NCI-H1436 treated with DMSO at 0.1 percent for 48 hours (cell line): Measurements from ENCODE around the gene MCC.
"Not testable (repeated sequence)": the region's sequence is repeated elsewhere in the genome, so short reads cannot be mapped to it uniquely, and the experiment has no call there.

Experiments used
- DNase-seq: peaks from one replicate; lab custom pipeline; 2025; lab: John Stamatoyannopoulos, UW

Gene MCC

DNA sequence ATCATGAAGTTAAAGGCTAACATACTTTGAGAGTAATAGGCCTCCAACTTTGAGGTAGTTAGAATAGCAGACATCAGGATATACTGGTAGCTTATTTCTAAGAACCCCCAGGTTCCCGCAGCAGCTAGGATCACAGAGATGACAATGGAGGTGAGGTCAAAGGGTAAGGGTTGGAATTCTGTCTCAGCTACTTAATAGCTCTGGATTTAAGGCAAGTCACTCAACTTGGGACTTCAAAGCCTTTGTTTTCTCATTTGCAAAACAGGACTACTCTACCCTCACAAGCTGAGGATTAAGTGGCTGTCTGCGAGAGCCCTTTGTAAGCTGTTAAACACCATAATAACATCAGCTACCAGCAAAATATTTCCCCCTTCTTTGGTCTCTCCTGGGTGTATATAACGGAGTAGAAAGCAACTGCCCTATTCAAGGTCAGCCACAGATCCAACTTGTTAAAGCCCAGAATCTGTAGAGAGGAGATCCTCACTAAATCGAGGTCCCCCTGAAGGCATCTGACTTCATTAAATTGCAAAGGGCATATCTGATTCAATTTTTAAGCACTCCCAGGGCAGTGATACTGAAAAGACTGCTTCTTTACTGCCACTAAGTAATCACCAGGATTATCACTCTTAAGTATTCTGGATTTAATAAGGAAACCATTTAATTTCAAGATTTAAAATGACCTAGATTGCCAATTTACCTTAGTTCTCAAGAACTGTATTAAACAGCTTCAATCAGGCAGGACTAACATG lies 407.0 kb downstream of the MCC start:
- DNase-seq: no peak

DNA sequence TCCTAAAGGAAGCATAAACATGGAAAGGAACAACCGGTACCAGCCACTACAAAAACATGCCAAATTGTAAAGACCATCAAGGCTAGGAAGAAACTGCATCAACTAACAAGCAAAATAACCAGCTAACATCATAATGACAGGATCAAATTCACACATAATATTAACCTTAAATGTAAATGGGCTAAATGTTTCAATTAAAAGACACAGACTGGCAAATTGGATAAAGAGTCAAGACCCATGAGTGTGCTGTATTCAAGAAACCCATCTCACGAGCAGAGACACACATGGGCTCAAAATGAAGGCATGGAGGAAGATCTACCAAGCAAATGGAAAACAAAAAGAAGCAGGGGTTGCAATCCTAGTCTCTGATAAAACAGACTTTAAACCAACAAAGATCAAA lies 411.6 kb downstream of the MCC start:
- not testable (repeated sequence) for DNase-seq

DNA sequence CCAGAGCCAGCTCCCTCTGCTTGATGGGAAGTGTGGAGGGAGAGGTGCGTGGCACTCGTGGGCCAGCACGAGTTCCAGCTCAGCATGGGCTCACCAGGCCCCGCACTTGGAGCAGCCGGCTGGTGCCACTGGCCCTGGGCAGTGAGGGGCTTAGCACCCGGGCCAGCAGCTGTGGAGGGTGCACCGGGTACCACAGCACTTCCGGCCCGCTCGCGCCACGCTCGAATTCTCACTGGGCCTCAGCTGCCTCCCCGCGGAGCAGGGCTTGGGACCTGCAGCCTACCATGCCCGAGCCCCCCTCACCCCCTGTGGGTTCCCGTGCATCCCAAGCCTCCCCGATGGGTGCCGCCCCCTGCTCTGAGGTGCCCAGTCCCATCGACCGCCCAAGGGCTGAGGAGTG lies 413.2 kb downstream of the MCC start:
- no peak for DNase-seq

DNA sequence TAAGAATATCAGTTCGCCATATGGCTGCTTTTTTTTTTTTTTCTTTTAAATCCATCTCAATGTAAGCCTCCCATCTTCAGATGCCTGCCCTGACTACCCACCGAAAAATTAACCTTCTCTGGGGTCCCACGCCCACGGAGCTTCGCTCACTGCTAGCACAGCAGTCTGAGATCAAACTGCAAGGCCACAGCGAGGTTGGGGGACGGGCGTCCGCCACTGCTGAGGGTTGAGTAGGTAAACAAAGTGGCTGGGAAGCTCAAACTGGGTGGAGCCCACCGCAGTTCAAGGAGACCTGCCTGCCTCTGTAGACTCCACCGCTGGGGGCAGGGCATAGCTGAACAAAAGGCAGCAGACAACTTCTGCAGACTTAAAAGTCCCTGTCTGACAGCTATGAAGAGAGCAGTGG lies 414.6 kb downstream of the MCC start:
- DNase-seq: not testable (repeated sequence)

DNA sequence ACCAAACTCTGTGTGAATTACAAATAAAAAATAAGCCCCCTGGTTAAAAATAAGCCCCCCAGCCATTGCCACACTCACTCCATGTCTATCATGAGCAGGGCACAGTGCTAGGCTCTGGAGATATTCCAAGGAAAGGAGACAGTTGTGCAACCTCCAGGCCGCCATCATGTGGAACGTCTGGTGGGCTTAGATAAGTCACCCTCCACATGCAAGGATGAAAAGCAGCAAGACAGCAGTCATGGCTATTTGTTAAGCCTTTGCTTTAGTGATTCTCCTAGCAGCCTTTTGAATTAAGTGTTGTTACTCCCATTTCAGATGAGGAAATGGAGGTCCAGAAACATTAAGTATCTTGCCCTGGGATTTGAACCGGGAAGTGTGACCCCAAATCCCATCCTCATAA lies 416.9 kb downstream of the MCC start:
- DNase-seq: no peak

DNA sequence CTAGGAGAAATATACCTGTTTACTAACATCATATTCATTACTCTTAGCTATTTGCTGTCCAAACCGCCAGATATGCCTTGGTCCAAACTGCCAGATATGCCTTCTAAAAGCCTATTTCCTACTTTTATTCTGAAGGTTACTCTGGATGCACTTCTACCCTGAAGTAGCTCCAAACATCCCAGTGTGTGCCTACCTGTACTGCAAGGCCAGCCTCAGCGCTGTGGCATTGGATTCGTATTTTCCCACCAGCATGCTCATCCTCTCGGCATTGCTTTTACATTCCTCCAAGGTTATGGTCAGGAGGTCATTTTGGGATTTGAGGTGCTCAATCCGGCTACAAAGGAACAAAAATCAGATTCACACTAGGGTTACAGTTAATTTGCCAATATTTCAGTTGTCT lies 417.4 kb downstream of the MCC start:
- no peak for DNase-seq

DNA sequence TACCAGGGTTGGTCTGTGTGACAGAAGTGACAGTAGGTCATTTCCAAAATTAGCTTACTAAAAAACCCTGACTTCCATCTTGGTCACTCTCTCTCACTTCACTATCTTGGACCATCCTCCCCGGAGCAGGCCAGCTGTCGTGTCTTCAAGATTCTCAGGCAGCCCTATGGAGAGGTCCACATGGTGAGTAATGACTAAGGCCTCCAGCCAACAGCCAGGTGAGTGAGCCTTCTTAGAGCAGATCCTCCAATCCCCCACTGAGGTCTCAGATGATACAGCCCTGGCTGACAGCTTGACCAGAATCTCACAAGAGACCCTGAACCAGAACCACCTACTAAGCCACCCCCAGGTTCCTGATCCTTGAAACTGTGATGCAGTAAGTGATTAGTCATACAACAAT lies 419.7 kb downstream of the MCC start:
- no peak for DNase-seq

DNA sequence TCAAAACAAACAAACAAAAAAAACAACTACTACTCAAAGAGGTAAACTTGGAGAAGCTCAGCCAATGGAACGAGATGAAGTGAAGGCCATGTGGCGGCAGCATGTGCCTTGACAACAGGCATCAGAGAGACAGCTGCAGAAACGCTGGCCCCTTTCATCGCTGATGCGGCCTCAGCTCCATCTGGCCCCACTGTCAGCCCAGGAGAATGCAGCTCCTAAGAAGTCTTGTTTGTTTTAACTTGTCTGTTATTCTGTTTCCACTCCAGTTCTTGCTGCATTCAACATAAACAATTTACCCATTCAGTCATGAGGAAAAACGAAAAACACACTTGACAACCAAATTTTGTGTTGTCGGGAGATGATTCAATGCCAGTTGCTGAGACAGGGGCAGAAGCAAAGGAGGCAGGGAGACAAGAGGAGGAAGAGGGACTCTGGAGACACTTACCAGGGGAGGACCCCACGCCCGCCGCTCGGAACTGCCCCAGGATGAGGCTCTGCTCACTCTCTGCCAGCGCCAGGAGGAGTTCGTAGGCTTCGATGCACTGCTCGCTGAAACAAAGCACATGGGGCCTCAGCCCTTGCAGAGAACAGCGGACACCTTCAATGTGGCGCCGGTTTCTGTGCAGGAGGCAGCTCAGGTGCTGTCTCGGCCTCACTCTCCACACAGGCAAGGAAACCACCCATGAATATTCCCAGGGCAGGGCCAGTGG lies 420.5 kb downstream of the MCC start:
- no peak for DNase-seq

DNA sequence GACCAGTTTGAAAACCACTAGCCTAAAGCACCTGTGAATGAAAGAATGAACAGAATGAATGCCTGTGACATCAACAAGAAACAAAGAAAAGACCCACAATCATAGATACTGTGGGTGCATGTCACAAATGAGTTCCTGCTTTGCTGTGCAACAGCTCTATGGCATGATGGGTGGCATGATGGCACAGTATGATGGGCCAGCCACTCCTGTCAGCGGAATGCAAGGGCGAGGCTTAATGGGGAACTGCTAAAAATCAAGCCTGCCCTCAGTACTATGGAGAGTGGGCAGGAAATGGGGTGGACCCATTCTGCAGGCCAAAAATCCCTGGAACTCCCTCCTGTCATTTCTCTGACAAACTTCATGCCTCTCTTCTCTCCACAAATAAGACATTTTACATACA lies 422.6 kb downstream of the MCC start:
- no peak for DNase-seq

DNA sequence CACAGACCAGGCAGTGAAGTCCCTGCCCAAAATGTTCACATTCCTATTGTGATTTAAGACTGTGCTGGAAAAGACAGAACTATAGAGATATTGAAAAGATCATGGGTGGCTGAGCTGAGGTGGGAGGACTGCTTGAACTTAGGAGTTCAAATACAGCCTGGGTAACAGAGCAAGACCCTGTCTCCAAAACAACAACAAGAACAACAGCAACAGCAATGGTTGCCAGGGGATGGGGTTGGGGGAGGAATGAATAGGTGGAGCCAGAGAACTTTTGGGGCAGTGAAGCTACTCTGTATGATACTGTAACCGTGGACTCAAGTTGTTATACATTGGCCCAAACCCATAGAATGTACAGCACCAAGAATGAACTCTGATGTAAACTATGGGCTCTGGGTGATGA lies 423.4 kb downstream of the MCC start:
- no peak for DNase-seq

DNA sequence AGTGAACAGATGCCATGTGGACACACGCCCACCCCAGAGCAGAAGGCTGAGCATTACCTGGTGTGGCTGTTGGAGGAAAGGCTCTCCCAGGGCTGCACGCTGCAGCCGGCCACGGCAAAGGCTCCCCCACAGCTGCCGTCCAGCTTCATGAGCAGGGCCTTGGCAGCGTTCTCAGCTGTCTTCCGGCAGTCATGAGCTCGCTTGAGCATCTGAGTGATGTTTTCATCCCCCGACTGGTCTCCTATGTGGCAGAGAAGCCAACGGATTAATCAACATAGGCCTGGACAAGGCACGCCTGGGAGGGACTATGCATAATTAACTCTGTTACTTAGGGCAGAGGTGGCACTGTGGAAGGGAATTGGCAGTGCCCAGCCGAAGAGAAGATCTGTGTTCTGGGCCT lies 424.3 kb downstream of the MCC start:
- DNase-seq: no peak

DNA sequence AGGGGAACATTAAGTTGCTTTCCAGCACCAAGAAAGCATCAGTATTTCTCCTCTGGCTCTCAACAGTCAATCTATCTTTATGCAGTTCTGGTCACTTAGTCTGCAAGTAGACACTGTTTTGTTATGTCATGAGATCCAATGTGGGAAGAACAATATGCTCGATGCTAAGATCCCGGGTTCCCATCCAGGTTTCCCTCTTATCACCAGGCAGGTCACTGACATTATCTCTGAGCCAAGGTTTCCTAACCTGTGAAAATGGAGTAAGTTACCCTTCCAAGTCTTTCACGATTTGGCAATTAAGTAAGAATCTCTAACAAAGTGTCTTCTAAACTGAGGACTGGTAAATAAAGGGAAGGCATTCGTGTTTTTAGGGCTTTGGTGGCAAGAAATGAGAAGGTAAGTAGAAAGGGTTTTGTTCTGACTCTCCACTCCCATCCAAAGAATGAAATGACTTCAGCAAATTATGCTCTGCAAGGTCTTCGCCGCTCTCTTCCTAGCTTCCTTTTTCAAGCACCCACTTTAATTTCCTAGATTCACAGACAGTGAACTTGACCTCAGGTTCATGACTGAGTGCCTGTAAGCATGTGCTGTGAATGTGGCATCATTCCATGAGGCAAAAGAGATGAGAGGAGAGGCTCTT lies 425.3 kb downstream of the MCC start:
- no peak for DNase-seq

DNA sequence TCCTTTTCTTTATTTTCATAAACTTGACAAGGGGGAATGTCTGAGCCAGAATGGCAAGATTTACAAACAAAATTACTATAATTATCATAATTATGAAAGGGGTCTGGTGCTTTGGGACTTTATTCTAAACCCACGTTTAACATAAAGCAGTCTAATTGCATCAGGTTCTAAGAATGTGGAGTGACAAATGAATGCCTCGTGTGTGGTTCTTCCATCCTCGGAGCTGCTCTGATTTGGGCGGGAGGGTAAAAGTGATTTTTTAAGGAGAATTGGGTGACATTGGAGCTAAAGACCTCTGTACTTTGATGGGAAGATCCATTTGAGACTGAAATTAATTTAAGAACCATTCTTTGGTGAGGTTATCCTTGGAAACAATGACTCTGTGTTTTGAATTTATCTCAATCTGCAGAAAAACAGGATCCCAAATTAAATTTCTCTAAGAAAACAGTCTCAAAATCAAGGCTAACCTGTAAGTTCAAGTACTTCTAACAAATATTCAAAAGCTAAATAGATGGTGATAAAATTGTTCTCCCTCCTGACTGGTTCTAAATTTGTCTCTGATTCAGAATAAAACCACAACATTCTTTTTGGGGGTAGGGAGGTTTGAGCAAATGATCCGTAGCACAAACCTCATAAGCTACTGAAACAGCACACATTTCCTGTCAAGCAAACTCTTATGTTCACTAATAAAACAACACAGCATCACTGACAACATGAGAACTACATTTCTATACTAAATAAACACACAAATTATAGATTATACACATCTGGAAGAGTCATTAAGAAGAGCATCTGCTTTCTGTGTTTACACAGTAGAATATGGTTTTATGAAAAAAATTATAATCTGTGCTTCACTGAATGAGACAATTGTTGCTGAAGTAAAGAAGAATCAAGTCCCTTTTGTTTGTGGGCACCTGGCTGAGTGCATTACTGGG lies 426.1 kb downstream of the MCC start:
- DNase-seq: no peak

DNA sequence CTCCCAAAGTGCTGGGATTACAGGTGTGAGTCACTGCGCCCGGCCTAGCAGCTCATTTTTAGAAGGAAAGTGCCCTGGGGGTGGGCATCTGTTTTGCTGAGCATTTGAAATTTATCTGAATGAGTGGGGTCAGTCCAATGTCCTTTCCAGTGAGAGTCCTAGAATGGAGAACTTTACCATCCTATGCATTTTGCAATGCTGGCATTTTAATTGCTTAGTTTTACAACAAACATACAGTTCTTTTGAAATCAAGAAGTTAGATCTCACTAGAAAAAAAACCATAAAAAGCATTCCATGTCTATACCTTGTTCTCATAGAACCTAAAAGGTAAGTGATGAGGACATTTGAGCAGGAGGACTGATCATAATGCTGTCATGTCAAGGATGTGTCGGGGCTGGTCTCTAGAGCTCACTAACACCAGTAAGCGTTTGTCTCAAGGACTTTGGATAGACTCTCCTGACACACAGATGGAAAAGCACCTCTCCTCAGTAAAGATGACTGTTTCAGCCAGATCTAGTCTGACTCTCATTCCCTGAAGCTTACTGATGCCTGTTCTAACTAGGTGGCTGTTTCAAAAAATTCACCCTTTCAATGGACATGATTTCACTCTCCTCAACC lies 427.7 kb downstream of the MCC start:
- DNase-seq: no peak

DNA sequence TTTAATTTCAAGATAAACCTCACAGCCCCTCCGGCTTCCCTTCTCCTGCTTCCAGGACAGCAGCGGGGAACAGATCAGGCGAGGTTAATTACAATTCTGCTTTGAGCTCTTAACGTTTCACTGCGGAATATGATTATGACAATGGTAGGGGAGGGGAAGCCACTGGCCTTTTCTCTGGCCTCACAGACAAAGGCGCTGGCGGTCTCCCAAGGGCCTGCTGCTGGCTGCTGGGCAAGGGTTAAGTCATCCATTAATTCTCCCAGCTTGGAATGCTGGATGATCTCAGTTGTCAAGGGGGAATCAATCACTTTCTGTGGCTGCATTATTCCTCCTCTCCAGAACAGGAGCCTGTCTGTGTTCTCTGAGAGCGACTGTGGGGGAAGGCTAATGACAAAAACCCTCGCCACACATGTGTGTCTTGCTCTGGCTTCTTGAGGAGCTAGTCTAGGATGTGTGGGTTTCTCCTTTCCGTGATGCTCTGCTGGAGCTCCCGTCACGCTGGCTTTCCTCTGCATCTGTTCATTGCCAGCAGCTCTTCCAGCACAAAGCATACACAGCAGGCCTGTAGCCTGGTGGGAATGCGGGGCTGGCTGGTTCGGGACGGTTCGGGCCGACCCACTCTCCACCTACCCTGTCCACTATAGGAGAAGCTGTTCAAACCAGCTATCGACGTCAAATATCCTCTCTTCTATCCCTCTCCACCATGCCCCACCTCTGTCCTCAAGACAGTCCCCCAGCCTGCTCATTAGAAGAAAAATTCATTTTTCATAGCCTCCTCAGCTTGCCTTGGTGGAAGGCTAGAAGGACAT lies 428.8 kb downstream of the MCC start:
- DNase-seq: no peak

DNA sequence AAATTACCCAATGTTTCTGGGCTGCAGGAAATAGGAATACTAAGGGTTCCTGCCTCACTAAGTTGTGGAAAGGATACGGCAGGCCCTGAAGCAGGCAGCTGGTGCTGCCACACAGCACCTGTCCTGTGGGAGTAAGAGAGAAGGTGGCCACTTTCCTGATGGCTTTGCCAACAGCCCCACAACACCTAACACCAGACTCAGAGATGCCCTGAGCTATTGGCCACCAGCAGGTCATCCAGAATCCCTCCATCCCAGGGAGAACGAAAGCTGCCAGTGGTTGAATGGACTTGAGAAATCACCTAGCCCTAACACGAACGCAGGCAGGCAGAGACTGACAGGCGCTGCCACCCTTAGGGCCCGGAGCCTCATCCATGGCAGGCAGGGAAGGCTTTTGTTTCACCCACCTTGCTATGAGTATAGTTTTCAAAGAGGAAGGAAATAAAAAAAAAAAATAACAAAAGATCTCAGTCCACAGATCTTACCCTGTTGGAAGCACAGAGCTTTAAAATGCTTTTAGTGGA lies 429.5 kb downstream of the MCC start:
- no peak for DNase-seq

DNA sequence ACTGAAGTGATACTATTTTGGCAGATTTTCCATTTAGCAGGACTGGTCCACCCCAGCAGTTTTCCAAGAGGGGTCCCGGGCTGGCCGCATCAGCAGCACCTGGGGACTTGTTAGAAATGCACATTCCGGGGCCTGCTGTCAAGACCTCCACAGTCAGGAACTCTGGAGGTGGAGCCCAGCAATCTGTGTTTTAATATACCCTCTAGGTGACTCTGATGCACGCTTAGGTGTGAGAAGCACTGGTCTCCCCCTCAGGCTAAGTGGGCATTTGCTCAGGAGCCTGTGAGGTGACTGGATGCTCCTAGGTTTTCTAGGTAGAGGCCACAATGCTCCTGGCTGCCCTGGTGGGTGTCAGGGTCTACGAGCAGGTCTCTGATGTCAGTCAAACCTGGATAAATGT lies 430.0 kb downstream of the MCC start:
- no peak for DNase-seq

DNA sequence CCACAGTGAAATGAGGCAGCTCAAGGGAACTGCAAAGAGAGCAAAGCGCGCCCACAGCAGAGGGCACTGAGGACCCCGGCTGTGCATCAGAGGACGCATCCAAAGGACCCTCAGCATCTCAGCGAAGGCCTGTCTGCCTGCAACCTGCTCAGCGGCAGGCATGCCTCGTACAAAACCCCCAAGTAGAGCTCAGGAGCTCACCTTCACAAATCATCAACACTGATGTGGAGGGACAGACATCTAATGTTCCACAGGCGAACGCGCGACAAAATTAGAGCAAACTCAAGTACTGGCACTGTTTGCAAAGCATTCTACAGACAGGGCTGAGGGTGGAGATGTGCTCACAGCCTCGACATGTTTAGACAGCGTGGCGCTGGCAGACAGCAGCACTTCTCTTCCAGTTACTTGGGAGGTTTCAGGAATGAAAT lies 430.7 kb downstream of the MCC start:
- no peak for DNase-seq

DNA sequence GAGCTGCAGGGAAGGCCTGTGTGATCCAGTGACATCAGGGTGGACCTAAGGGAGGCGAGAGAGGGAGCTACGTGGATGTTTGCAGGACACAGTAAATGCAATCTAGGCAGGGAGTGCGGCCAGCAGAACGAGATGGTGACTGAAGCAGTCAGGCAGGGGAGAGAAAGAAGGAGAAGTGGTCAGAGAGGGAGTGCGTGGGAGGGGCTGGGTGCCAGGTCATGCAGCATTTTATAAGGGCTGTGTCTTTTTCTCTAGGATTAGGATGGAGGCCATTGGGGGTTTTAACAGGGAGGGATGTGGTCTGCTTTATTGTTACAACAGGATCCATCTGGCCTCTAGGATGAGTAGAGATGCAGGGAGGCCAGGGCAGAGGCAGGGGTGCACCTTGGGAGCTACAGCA lies 431.3 kb downstream of the MCC start:
- DNase-seq: no peak

DNA sequence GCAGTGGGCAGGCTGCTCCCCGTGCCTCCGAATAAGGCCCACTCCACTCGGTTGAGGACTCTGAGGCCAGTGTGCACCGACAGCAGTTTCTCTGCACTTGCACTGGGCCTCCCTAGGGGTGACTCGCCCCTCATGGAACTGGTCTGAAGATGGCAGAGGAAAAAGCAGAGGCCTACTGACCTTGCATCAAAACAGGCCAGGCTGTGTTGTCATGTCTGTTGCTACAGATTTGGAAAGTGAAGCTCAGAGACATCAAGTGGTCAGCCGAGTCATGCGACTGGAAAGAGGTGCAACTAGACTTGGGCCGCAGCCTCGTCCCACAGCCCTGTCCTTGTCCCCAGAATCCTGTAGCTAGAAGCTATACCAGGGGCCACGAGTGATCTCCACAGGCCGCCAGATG lies 433.4 kb downstream of the MCC start:
- no peak for DNase-seq
